Suprapubic skin (tissue), 4 donors: ENCODE results near the gene SPRTN. TPM values are rescaled to one million over a fixed set of nuclear protein-coding genes. Genes with fewer than 3 reads are reported as not detected.

Experiments used
- DNase-seq, 2 donors: peaks; one replicate each; pipeline ENCODE4 v3.0.0-alpha.2; 2019; ENCODE audit warnings: low spot score in 2 of 2
- H3K27ac ChIP-seq: fragments of 200-600 bp; sonication (generic); one replicate; pipeline ENCODE4 v1.5.1; 2019
- H3K27me3 ChIP-seq: fragments of 200-600 bp; sonication (generic); one replicate; pipeline ENCODE4 v1.5.1; 2019
- H3K36me3 ChIP-seq: fragments of 200-600 bp; sonication (generic); one replicate; pipeline ENCODE4 v1.5.1; 2019
- H3K4me1 ChIP-seq: fragments of 200-600 bp; sonication (generic); one replicate; pipeline ENCODE4 v1.5.1; 2019
- H3K4me3 ChIP-seq: fragments of 200-600 bp; sonication (generic); one replicate; pipeline ENCODE4 v1.5.1; 2019; ENCODE audit warnings: mild to moderate bottlenecking
- H3K9me3 ChIP-seq: fragments of 200-600 bp; sonication (generic); one replicate; pipeline ENCODE4 v1.5.1; 2019
- CTCF ChIP-seq, 2 donors: fragments of 200-600 bp in 1 of 2; fragments of 450-650 bp in 1 of 2; sonication (generic) in 1 of 2; IDR thresholded peaks; one replicate each; pipeline ENCODE4 v1.5.1; 2016 to 2019; ENCODE audit warnings: antibody characterized with exemption in 2 of 2, mild to moderate bottlenecking in 1 of 2, moderate library complexity in 1 of 2
- EP300 ChIP-seq: sonication (generic); formaldehyde crosslinking; IDR thresholded peaks from one replicate; pipeline ENCODE4 v1.6.1; 2017; ENCODE audit warnings: antibody characterized with exemption
- POLR2A ChIP-seq, 2 donors: fragments of 450-650 bp; IDR thresholded peaks; one replicate each; pipeline ENCODE4 v1.6.1; 2017; ENCODE audit warnings: antibody characterized with exemption in 2 of 2, mild to moderate bottlenecking in 2 of 2, moderate library complexity in 2 of 2
- POLR2AphosphoS5 ChIP-seq, 3 donors: sonication (generic); formaldehyde crosslinking; IDR thresholded peaks; one replicate each; pipeline ENCODE4 v1.6.1; 2017; ENCODE audit warnings: antibody characterized with exemption in 3 of 3
- WGBS: methylation state at CpG from one replicate; pipeline ENCODE4 v1.1.5; 2018; 5-methylcytosine and 5-hydroxymethylcytosine counted together
- total RNA-seq, 4 donors: library from RNA; depleted of rRNA; stranded (reverse); fragments of >200 nt; gene quantifications; one replicate each; pipeline ENCODE4 v1.1.0, GENCODE V29; 2016

SPRTN gene
- total RNA-seq, 4 donors from 2014 or later: 18.6 to 28.4 (median 22.8) TPM

GRCh38 chr1:231395076-231395997, 57.2 kb downstream of the SPRTN start:
- no peaks in the 10 kb centered on the region for H3K36me3 ChIP-seq
- peaks cover 26% of the 10 kb centered on the region for H3K4me1 ChIP-seq
- TF ChIP-seq EP300 (no peak), CTCF (IDR thresholded peaks at IDR 0.05) (no peak), POLR2AphosphoS5 (IDR thresholded peaks at IDR 0.05) (no peak), POLR2A (IDR thresholded peaks at IDR 0.05) (no peak)
- H3K27ac ChIP-seq: peak overlapping the region; percentile 42
- no peaks in the 10 kb centered on the region for H3K9me3 ChIP-seq
- no peak overlapping the region for H3K4me3 ChIP-seq
- 21% methylated on average over 10 of the region's 10 CpGs for WGBS
- no peak for DNase-seq
- H3K27me3 ChIP-seq: no peaks in the 10 kb centered on the region

DNA sequence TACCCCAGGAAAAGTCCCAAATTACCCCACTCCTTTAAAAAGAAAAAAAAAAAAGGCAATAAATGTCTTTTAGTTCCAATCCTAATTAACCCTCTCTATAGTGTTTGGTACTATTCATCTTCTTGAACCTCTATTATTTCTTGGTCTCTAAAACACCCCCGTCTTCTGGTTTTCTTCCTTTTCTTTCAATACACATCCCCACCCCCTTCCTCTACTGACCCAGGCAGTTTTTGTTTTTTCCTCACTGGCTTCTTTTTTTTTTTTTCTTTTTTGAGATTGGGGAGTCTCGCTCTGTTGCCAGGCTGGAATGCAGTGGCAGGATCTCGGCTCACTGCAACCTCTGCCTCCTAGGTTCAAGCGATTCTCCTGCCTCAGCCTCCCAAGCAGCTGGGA, 57.9 kb downstream of the SPRTN start:
- TF ChIP-seq POLR2A (IDR thresholded peaks at IDR 0.05) (no peak), EP300 (no peak), POLR2AphosphoS5 (IDR thresholded peaks at IDR 0.05) (no peak), CTCF (IDR thresholded peaks at IDR 0.05) (no peak)
- Histone ChIP-seq H3K27ac (peak overlapping the region; percentile 42), H3K9me3 (no peaks in the 10 kb centered on the region), H3K36me3 (no peaks in the 10 kb centered on the region), H3K4me3 (no peak overlapping the region), H3K4me1 (peaks cover 26% of the 10 kb centered on the region), H3K27me3 (no peaks in the 10 kb centered on the region)
- DNase-seq: no peak
- WGBS: 84% methylated on average over 4 of the region's 4 CpGs

- no peak for DNase-seq
- no peak for TF ChIP-seq CTCF (IDR thresholded peaks at IDR 0.05)
- TF ChIP-seq POLR2A (IDR thresholded peaks at IDR 0.05): no peak
- no peak for TF ChIP-seq EP300
- TF ChIP-seq POLR2AphosphoS5 (IDR thresholded peaks at IDR 0.05): no peak
- H3K4me1 ChIP-seq: peaks cover 26% of the 10 kb centered on the region
These were observed 58.5 kb downstream of the SPRTN start for GRCh38 chr1:231396643-231397042.

DNA sequence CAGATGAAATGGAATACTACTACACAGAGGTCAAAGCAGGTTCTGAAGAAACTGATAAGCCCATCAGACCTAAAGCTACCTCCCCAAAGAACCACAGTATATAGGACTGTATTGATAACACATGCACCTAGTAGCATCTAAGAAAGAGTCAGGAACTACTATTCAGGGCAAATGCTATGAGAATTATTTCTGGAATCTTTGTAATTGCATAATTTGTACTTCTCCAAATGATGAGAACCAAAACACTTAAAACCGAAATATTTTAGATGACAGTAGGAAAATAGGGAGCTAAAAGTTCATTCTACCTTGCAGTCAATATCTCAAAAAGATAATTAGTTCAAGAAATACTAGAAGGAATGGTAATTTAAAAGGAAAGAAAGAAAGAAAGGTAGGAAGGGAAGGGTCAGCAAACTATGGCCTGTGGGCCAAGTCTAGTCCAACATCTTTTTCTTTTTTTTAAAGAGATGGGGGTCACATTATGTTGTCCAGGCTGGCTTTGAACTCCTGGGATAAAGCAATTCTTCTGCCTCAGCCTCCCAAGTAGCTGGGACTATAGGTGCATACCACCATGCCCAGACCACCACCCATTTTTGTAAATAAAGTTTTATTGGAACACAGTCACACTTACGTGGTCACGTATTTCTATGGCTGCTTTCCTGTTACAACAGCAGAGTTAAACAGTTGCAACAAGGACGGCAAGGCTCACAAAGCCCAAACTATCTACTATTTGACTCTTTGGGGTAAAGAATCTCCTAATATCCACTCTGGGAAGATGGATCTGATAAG, 60.0 kb downstream of the SPRTN start:
- no peaks in the 10 kb centered on the region for H3K36me3 ChIP-seq
- H3K9me3 ChIP-seq: no peaks in the 10 kb centered on the region
- no peak overlapping the region for H3K27ac ChIP-seq
- H3K4me3 ChIP-seq: no peak overlapping the region
- H3K4me1 ChIP-seq: peaks cover 26% of the 10 kb centered on the region
- H3K27me3 ChIP-seq: no peaks in the 10 kb centered on the region
- TF ChIP-seq POLR2A (IDR thresholded peaks at IDR 0.05): no peak
- TF ChIP-seq EP300: no peak
- no peak for TF ChIP-seq POLR2AphosphoS5 (IDR thresholded peaks at IDR 0.05)
- TF ChIP-seq CTCF (IDR thresholded peaks at IDR 0.05): no peak
- WGBS: 95% methylated on average over 4 of the region's 4 CpGs
- DNase-seq: no peak

More at GRCh38 chr1:231396643-231397042, 58.5 kb downstream of the SPRTN start:
- Histone ChIP-seq H3K27ac (no peak overlapping the region), H3K9me3 (no peaks in the 10 kb centered on the region), H3K4me3 (no peak overlapping the region), H3K36me3 (no peaks in the 10 kb centered on the region), H3K27me3 (no peaks in the 10 kb centered on the region)
- 77% methylated on average over 2 of the region's 2 CpGs for WGBS

- H3K4me3 ChIP-seq: no peak overlapping the region
- TF ChIP-seq CTCF (IDR thresholded peaks at IDR 0.05) (no peak), EP300 (no peak), POLR2AphosphoS5 (IDR thresholded peaks at IDR 0.05) (no peak)
- H3K9me3 ChIP-seq: no peaks in the 10 kb centered on the region
- no peak for DNase-seq
- no peaks in the 10 kb centered on the region for H3K36me3 ChIP-seq
- H3K27me3 ChIP-seq: no peaks in the 10 kb centered on the region
- no peak overlapping the region for H3K27ac ChIP-seq
- 57% methylated on average over 1 of the region's 1 CpG for WGBS
- peaks cover 13% of the 10 kb centered on the region for H3K4me1 ChIP-seq
These were observed 63.4 kb downstream of the SPRTN start for GRCh38 chr1:231401478-231401877.
